MCF 10A (cell line): ENCODE results near the gene PRXL2C. TPM values are rescaled to one million over a fixed set of nuclear protein-coding genes. Genes with fewer than 3 reads are reported as not detected.

Source experiments
- BruUV-seq: library from RNA; stranded (reverse); fragments of 400-500 nt; replicated peaks from 2 replicates; lab custom pipeline; 2021; lab: Mats Ljungman, UMichigan
- CTCF ChIA-PET: fragments of 300-600 bp; sonication (Branson Sonifier 250); formaldehyde crosslinking; extraction: SDS; loops from one replicate; lab custom pipeline; 2021; ENCODE audit warnings: antibody characterized with exemption, inconsistent platforms; lab: Yijun Ruan, JAX
- POLR2A ChIA-PET: fragments of 300-600, 350-650 bp; sonication (Branson Sonifier 250); formaldehyde crosslinking; extraction: SDS; loops from one replicate; lab custom pipeline; 2020; ENCODE audit warnings: antibody characterized with exemption, inconsistent platforms; lab: Yijun Ruan, JAX
- DNase-seq: peaks from one replicate; pipeline ENCODE4 v3.0.0-alpha.2; 2018; ENCODE audit not compliant: unreplicated experiment
- H3K27ac Mint-ChIP-seq: one replicate; pipeline ENCODE4 v1.8.0; 2022; ENCODE audit warnings: mild to moderate bottlenecking, low read depth, mixed read lengths; ENCODE audit not compliant: unreplicated experiment
- H3K27me3 Mint-ChIP-seq: one replicate; pipeline ENCODE4 v1.8.0; 2022; ENCODE audit warnings: mixed read lengths; ENCODE audit not compliant: insufficient read depth, unreplicated experiment
- H3K36me3 Mint-ChIP-seq: one replicate; pipeline ENCODE4 v1.8.0; 2022; ENCODE audit warnings: mild to moderate bottlenecking, moderate library complexity, mixed read lengths; ENCODE audit not compliant: insufficient read depth, unreplicated experiment
- H3K4me1 Mint-ChIP-seq: one replicate; pipeline ENCODE4 v1.8.0; 2022; ENCODE audit warnings: mixed read lengths; ENCODE audit not compliant: insufficient read depth, unreplicated experiment
- H3K4me3 Mint-ChIP-seq: one replicate; pipeline ENCODE4 v1.8.0; 2022; ENCODE audit warnings: mild to moderate bottlenecking, moderate library complexity, mixed read lengths; ENCODE audit not compliant: unreplicated experiment
- H3K9me3 Mint-ChIP-seq: one replicate; pipeline ENCODE4 v1.8.0; 2022; ENCODE audit warnings: mixed read lengths; ENCODE audit not compliant: unreplicated experiment
- CTCF ChIP-seq: fragments of 200-600 bp; IDR thresholded peaks from one replicate; pipeline ENCODE4 v1.8.0; 2022; ENCODE audit warnings: antibody characterized with exemption, mild to moderate bottlenecking; ENCODE audit not compliant: unreplicated experiment
- intact Hi-C: fragments of 100-400 bp; cut with micrococcal nuclease; formaldehyde crosslinking; loops from 2 replicates; pipeline ENCODE4 v1.14.1; 2022
- total RNA-seq: library from RNA; stranded (reverse); gene quantifications from 2 replicates; pipeline ENCODE4 v1.2.3, GENCODE V29; 2022

The PRXL2C gene
- total RNA-seq, 1 experiment from 2014 or later, result 15.6 TPM

- H3K4me3 Mint-ChIP-seq, result no peak overlapping the region
- peaks cover 12% of the 10 kb centered on the region for H3K27me3 Mint-ChIP-seq
- H3K27ac Mint-ChIP-seq, result peak overlapping the region; percentile 41
These were observed 28.2 kb downstream of the PRXL2C start for GRCh38 chr9:96626912-96627311.

GRCh38 chr9:96621618-96622017 lies 33.5 kb downstream of the PRXL2C start:
- no peaks in the 10 kb centered on the region for H3K36me3 Mint-ChIP-seq
- H3K27me3 Mint-ChIP-seq, result no peaks in the 10 kb centered on the region
- H3K4me1 Mint-ChIP-seq, result peaks cover 6% of the 10 kb centered on the region
- no TSS peak for BruUV-seq
- no peak overlapping the region for H3K27ac Mint-ChIP-seq
- H3K4me3 Mint-ChIP-seq, result no peak overlapping the region
- POLR2A ChIA-PET, result interaction anchor here (0.6 to 1.0 kb wide), 2 partner anchors 10 to 201 kb away, joined by 3 to 5 read pairs; no protein-coding TSS in a partner anchor
- H3K9me3 Mint-ChIP-seq, result no peaks in the 10 kb centered on the region
- DNase-seq, result no peak
- intact Hi-C loops, result no loop called here
- no peak for TF ChIP-seq CTCF
- CTCF ChIA-PET, result interaction anchor here (0.5 kb wide), 1 partner anchor 163 kb away, joined by 4 read pairs; no protein-coding TSS in a partner anchor

More at GRCh38 chr9:96626912-96627311, 28.2 kb downstream of the PRXL2C start:
- no peaks in the 10 kb centered on the region for H3K36me3 Mint-ChIP-seq
- intact Hi-C loops, result no loop called here
- H3K9me3 Mint-ChIP-seq, result no peaks in the 10 kb centered on the region
- POLR2A ChIA-PET, result no interaction called here
- no TSS peak for BruUV-seq
- peaks cover 16% of the 10 kb centered on the region for H3K4me1 Mint-ChIP-seq
- TF ChIP-seq CTCF, result no peak
- no peak for DNase-seq
- CTCF ChIA-PET, result no interaction called here

GRCh38 chr9:96620832-96621269 lies 34.3 kb downstream of the PRXL2C start:
- Mint-ChIP-seq H3K4me1 (peaks cover 6% of the 10 kb centered on the region), H3K9me3 (no peaks in the 10 kb centered on the region), H3K27ac (no peak overlapping the region), H3K27me3 (no peaks in the 10 kb centered on the region), H3K4me3 (no peak overlapping the region), H3K36me3 (no peaks in the 10 kb centered on the region)
- BruUV-seq, result no TSS peak
- no peak for DNase-seq
- ChIA-PET POLR2A (interaction anchor here (1.8 kb wide), 1 partner anchor 168 kb away, joined by 7 read pairs; no protein-coding TSS in a partner anchor), CTCF (no interaction called here)
- intact Hi-C loops, result no loop called here
- TF ChIP-seq CTCF, result no peak

GRCh38 chr9:96620181-96620514 lies 35.0 kb downstream of the PRXL2C start:
- no peaks in the 10 kb centered on the region for H3K27me3 Mint-ChIP-seq
- H3K9me3 Mint-ChIP-seq, result no peaks in the 10 kb centered on the region
- H3K4me1 Mint-ChIP-seq, result peaks cover 7% of the 10 kb centered on the region
- POLR2A ChIA-PET, result interaction anchor here (1.8 to 2.6 kb wide), 2 partner anchors 168 to 170 kb away, joined by 7 to 9 read pairs; partner anchors contain the start of gene HABP4
- BruUV-seq, result no TSS peak
- DNase-seq, result no peak
- H3K27ac Mint-ChIP-seq, result no peak overlapping the region
- no peaks in the 10 kb centered on the region for H3K36me3 Mint-ChIP-seq
- CTCF ChIA-PET, result interaction anchor here (0.6 kb wide), 3 partner anchors 54 to 245 kb away, joined by 3 to 4 read pairs (median 3); no protein-coding TSS in a partner anchor
- no peak for TF ChIP-seq CTCF
- peak overlapping the region; percentile 76 for H3K4me3 Mint-ChIP-seq
- intact Hi-C loops, result no loop called here
